Mucosa of descending colon (tissue), 3 donors: ENCODE measurements around the gene DZIP3. TPM values are rescaled to one million over a fixed set of nuclear protein-coding genes. Genes with fewer than 3 reads are reported as not detected.
A peak's percentile ranks its signal among the peaks of the same experiment; 100 is the strongest.

ENCODE experiments used
- ATAC-seq: fragments of 200-7000 bp; cut with Tn5 transposase; one replicate; pipeline ENCODE4 v1.9.1; 2020; ENCODE audit warnings: mild to moderate bottlenecking, moderate library complexity
- DNase-seq, 3 donors: peaks; one replicate each; pipeline ENCODE4 v3.0.0-alpha.2; 2020
- H3K36me3 ChIP-seq: fragments of 200-600 bp; one replicate; pipeline ENCODE4 v1.8.0; 2021; ENCODE audit warnings: low read depth, mild to moderate bottlenecking
- H3K4me1 ChIP-seq: fragments of 200-600 bp; one replicate; pipeline ENCODE4 v1.8.0; 2021; ENCODE audit warnings: low read depth, mild to moderate bottlenecking
- H3K4me3 ChIP-seq: fragments of 200-600 bp; one replicate; pipeline ENCODE4 v1.8.0; 2021; ENCODE audit warnings: mild to moderate bottlenecking
- H3K9me3 ChIP-seq: fragments of 200-600 bp; one replicate; pipeline ENCODE4 v1.8.0; 2021; ENCODE audit warnings: mild to moderate bottlenecking
- intact Hi-C, 2 donors: fragments of 100-400 bp; cut with DNase I in 1 of 2; cut with micrococcal nuclease in 1 of 2; formaldehyde crosslinking; loops; one replicate each; pipeline versions ENCODE4 v1.11.0 to v1.11.1; 2022; cut with DNase I, micrococcal nuclease
- total RNA-seq, 3 donors: library from RNA; stranded (reverse); fragmentation: NEBNext Ultra II Directional in 2 of 3; extraction: Animal tissue kit (Norgen Biotek cat#: 25700) in 2 of 3; gene quantifications; one replicate each; pipeline versions ENCODE4 v1.2.1 to v1.2.4, GENCODE V29; 2021 to 2023
- TF ChIP-seq, protein P1 (sequence below): fragments of 200-600 bp; IDR thresholded peaks from one replicate; pipeline ENCODE4 v1.8.0; 2022; ENCODE audit warnings: antibody characterized with exemption, mild to moderate bottlenecking
- donor health status: DM: no; HTN: no; CAD: no; lungs with moderate emphysema.
- donor health status: DM: no; HTN: no; CAD: no.
- donor health status: DM: no; HTN: yes; CAD: no.

DZIP3 gene
- total RNA-seq, 3 donors from 2014 or later: 7.8 to 11.7 (median 8.2) TPM

DNA sequence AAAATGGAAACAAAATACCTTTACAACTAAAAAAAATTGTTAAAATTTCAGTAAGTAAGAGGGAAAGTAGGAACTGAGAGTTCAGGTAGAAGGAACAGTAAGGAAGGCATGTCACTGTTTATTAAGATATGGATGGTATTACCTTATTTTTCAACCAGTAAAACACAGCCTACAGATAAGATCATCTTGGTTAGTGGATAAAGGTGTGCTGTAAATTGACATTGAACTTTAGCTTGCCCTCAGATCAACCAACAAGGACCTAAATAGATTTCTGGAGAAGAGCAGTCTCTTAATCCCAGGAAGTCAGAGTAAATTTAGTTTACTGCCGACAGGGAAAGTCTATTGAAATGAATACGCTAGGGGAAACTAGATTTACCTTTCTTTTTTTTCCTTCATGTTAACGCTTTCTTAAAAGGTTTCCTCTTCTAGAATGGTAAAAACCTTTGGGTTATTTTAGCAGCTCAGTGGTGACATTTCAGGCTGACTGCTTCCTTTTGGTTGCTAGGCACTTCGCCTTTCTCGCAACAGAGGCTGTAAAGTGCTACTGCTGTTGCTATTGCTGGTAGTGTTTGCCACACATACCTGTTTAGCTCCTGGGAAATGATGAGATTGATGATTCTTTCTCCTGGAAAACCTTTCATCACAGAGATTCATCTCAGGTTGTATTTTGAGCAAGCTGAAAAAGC, 12.9 kb downstream of the DZIP3 start:
- DNase-seq (peak in 1 of 3 donors; percentile 18), ATAC-seq (peak; percentile 77)
- intact Hi-C loops: no loop called here
- Histone ChIP-seq H3K4me1 (no peaks in the 10 kb centered on the region), H3K9me3 (no peaks in the 10 kb centered on the region), H3K4me3 (no peak overlapping the region), H3K36me3 (no peaks in the 10 kb centered on the region)
- TF ChIP-seq, protein P1, sequence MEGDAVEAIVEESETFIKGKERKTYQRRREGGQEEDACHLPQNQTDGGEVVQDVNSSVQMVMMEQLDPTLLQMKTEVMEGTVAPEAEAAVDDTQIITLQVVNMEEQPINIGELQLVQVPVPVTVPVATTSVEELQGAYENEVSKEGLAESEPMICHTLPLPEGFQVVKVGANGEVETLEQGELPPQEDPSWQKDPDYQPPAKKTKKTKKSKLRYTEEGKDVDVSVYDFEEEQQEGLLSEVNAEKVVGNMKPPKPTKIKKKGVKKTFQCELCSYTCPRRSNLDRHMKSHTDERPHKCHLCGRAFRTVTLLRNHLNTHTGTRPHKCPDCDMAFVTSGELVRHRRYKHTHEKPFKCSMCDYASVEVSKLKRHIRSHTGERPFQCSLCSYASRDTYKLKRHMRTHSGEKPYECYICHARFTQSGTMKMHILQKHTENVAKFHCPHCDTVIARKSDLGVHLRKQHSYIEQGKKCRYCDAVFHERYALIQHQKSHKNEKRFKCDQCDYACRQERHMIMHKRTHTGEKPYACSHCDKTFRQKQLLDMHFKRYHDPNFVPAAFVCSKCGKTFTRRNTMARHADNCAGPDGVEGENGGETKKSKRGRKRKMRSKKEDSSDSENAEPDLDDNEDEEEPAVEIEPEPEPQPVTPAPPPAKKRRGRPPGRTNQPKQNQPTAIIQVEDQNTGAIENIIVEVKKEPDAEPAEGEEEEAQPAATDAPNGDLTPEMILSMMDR: no peak

DNA sequence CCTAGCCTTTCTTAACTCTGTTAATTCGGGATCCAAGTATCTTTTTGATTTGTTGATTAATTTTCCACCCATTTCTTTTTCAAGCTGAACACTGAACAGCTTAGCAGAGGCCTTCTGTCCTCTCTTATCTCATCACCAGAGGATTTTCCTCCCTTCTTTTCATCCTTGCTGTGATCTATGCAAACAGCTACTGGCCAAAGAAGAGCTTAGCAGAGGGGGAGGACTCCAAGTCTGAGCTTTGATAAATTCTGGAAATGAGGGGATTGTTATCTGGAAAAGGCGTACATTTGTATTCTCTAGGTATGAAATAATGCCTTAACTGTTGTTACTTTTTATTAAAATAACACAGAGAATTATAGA, 13.4 kb downstream of the DZIP3 start:
- H3K4me3 ChIP-seq: no peak overlapping the region
- no peaks in the 10 kb centered on the region for H3K9me3 ChIP-seq
- H3K4me1 ChIP-seq: no peaks in the 10 kb centered on the region
- H3K36me3 ChIP-seq: no peaks in the 10 kb centered on the region
- DNase-seq: no peak
- TF ChIP-seq, protein P1: no peak
- intact Hi-C loops: no loop called here
- no peak for ATAC-seq

DNA sequence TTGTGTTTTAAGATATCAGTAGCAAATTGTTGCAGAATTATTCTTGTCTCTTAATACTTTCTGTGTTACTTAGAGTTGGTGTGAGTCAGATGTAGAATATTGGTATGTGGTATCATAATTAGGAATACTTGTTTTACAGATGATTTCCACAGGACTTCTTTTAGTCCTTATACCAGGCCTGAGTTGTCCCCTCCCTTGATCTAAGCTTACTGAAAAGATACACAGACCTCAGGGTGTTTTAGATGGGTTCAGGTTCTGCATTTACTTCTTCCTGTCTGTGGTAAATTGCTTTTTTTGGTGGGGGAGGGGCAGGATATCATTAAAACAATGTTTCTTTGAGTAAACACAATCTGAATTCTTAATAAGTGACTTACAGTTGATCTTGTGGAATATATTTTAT, 14.2 kb downstream of the DZIP3 start:
- ATAC-seq (peak; percentile 70), DNase-seq (peak in 1 of 3 donors; percentile 46)
- intact Hi-C loops: no loop called here
- H3K4me3 ChIP-seq: no peak overlapping the region
- H3K36me3 ChIP-seq: no peaks in the 10 kb centered on the region
- H3K9me3 ChIP-seq: no peaks in the 10 kb centered on the region
- H3K4me1 ChIP-seq: no peaks in the 10 kb centered on the region
- TF ChIP-seq, protein P1: no peak

DNA sequence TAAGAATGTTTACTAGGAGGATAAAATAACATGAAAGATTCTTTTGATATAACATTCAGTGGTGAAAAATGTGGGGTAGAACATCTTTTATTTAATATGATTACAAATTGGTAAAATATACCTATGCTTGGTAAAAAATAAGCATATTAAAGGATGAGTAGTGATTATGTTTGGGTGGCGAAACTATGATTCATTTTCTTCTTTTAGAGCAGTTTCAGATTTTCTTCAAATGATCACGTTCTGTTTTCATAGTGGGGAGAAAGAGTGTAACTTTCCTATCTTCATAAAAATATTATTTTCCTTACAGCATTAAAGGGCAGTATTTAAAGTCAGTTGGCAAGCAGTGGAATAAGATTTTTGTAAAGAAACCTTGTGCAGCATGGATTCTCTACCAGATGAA, 15.5 kb downstream of the DZIP3 start:
- Histone ChIP-seq H3K36me3 (no peaks in the 10 kb centered on the region), H3K4me1 (no peaks in the 10 kb centered on the region), H3K9me3 (no peaks in the 10 kb centered on the region), H3K4me3 (no peak overlapping the region)
- DNase-seq (no peak), ATAC-seq (no peak)
- intact Hi-C loops: no loop called here
- TF ChIP-seq, protein P1: no peak

DNA sequence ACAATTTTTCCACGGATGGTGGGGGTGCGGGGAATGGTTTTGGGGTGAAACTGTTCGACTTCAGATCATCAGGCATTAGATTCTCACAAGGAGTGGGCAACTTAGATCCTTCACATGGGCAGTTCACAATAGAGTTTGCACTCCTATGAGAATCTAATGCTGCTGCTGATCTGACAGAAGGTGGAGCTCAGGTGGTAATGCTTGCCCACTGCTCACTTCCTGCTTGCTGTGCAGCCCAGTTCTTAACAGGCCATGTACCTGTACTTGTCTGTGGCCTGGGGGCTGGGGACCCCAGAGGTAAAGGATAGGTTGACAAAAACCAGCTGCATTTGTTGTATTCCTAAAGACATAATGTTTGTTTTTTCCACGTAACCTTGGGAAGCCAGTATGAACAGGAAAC, 16.0 kb downstream of the DZIP3 start:
- intact Hi-C loops: no loop called here
- no peak overlapping the region for H3K4me3 ChIP-seq
- no peaks in the 10 kb centered on the region for H3K36me3 ChIP-seq
- H3K9me3 ChIP-seq: no peaks in the 10 kb centered on the region
- DNase-seq: no peak
- TF ChIP-seq, protein P1: no peak
- no peaks in the 10 kb centered on the region for H3K4me1 ChIP-seq
- peak; percentile 34 for ATAC-seq

DNA sequence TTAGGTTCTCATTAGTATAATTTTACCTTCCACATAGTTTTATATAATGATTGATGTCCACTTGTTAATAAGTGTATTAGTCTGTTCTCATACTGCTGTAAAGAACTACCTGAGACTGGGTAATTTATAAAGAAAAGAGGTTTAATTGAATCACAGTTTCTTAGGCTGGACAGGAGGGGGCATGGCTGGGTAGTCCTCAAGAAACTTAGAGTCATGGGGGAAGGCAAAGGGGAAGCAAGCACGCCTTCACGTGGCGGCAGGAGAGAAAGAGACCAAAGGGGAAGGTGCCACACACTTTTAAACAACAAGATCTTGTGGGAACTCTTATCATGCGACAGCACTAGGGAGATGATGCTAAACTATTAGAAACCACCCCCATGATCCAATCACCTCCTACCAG, 19.2 kb downstream of the DZIP3 start:
- no peaks in the 10 kb centered on the region for H3K36me3 ChIP-seq
- TF ChIP-seq, protein P1: no peak
- H3K9me3 ChIP-seq: no peaks in the 10 kb centered on the region
- no peak overlapping the region for H3K4me3 ChIP-seq
- no peaks in the 10 kb centered on the region for H3K4me1 ChIP-seq
- ATAC-seq (no peak), DNase-seq (no peak)
- intact Hi-C loops: no loop called here
